ENCODE results near the gene DAZAP1. TPM values are rescaled to one million over a fixed set of nuclear protein-coding genes. Genes with fewer than 3 reads are reported as not detected.

DAZAP1 gene
- polyA plus RNA-seq, 1 of the 3 experiments (the other 2 are of a cell fraction): 54.3 TPM

DNA sequence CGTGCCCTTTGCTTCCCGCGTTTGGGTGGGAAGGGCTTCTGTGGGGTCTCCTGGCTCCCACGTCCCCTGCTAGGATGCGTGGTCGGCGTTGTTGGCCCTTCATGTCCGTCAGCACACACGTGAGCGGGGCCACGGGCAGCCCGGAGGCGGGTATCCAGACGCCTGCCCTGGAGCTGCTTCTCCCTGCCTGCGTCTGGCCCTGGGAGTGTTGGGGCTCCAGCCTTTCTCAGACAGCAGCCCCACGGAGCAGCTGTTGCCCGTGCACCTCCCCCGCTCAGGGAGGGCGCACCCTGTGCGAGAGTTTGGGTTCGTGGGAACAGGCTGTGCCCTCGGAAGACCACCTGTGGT is 14.5 kb downstream of the DAZAP1 start:
- POLR2A ChIA-PET: interaction anchor here (1.0 kb wide), 1 partner anchor 20 kb away, joined by 3 read pairs; no protein-coding TSS in a partner anchor
- WGBS (ENCODE audit: low lambda C conversion rate): 94% methylated on average over 3 of the region's 22 CpGs
- H3K27ac ChIP-seq (ENCODE audit: low read depth in 2 of 2, low read length in 1 of 2): no peak overlapping the region

DNA sequence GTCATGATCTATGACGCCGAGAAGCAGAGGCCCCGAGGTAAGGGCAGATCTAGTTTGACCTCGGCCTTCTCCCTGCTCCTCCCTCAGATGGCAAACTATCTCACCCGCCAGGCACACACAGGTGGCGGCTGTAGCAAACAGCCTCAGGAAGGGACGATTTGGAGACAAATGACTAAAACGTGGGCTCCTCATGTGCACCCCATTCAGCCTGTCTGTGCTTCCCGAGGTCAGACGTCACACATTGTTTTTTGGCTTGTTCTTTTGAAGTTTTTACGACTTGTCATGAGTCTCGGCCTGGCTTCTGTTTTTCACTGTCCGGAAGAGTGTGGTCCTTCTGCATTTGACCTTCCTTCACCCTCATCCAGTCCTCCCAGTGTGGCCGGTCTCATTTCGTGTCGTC is 15.0 kb downstream of the DAZAP1 start:
- Histone ChIP-seq H3K4me3 (ENCODE audit: low read depth in 2 of 2, low read length in 1 of 2) (no peak overlapping the region), H3K27me3 (ENCODE audit: insufficient read depth) (no peaks in the 10 kb centered on the region), H3K4me1 (ENCODE audit: control insufficient read depth in 1 of 2, insufficient read depth in 2 of 2, low read depth in 1 of 2, low read length in 1 of 2) (no peaks in the 10 kb centered on the region; a peak in 1 of 4 replicates), H2AFZ (ENCODE audit: low read depth) (no peak overlapping the region), H4K20me1 (ENCODE audit: insufficient read depth) (peaks cover 50% of the 10 kb centered on the region), H3F3A (replicated peaks; ENCODE audit: insufficient read depth) (no peaks in the 10 kb centered on the region), H3K27ac (ENCODE audit: low read depth in 2 of 2, low read length in 1 of 2) (no peak overlapping the region), H3K9me3 (no peaks in the 10 kb centered on the region), H3K9ac (no peak overlapping the region), H3K36me3 (replicated peaks in 1 of 2; ENCODE audit: control insufficient read depth in 1 of 2, insufficient read depth in 2 of 2, low read length in 1 of 2) (peaks cover 7 to 92% of the 10 kb centered on the region in 2 experiments), H3K79me2 (ENCODE audit: insufficient read depth) (peaks cover 58% of the 10 kb centered on the region), H3K9me2 (no peaks in the 10 kb centered on the region), H3K4me2 (no peak overlapping the region)
- POLR2A ChIA-PET: no interaction called here
- 88% methylated on average over 14 of the region's 16 CpGs for WGBS (ENCODE audit: low lambda C conversion rate)
- CTCF ChIA-PET: interaction anchor here (0.9 to 2.0 kb wide), 2 partner anchors 19 to 23 kb away, joined by 3 to 12 read pairs; no protein-coding TSS in a partner anchor
- no peak for DNase-seq
- TF ChIP-seq RFX5 (IDR thresholded peaks at IDR 0.05; ENCODE audit: low read length) (no peak), RCOR1 (IDR thresholded peaks at IDR 0.05; ENCODE audit: low read length) (no peak), SIN3A (IDR thresholded peaks at IDR 0.05; ENCODE audit: borderline replicate concordance, low read depth, low read length) (no peak), CHD2 (IDR thresholded peaks at IDR 0.05; ENCODE audit: low read length, partially characterized antibody) (no peak), GABPA (IDR thresholded peaks at IDR 0.05; ENCODE audit: low read depth) (no peak), SMC3 (IDR thresholded peaks at IDR 0.05; ENCODE audit: low read depth, low read length) (no peak), TEAD4 (IDR thresholded peaks at IDR 0.05; ENCODE audit: borderline replicate concordance, insufficient read depth) (no peak), TAF1 (IDR thresholded peaks at IDR 0.05; ENCODE audit: borderline replicate concordance, low read depth, low read length) (no peak), RAD21 (IDR thresholded peaks at IDR 0.05; ENCODE audit: low read length) (no peak), MEF2A (IDR thresholded peaks at IDR 0.05; ENCODE audit: borderline replicate concordance, low read depth) (no peak), EP300 (IDR thresholded peaks at IDR 0.05; ENCODE audit: borderline replicate concordance in 1 of 2, low read depth in 1 of 2, low read length in 1 of 2) (no peak), FOXM1 (IDR thresholded peaks at IDR 0.05; ENCODE audit: low read depth) (no peak)
- TF ChIP-seq, protein P1, sequence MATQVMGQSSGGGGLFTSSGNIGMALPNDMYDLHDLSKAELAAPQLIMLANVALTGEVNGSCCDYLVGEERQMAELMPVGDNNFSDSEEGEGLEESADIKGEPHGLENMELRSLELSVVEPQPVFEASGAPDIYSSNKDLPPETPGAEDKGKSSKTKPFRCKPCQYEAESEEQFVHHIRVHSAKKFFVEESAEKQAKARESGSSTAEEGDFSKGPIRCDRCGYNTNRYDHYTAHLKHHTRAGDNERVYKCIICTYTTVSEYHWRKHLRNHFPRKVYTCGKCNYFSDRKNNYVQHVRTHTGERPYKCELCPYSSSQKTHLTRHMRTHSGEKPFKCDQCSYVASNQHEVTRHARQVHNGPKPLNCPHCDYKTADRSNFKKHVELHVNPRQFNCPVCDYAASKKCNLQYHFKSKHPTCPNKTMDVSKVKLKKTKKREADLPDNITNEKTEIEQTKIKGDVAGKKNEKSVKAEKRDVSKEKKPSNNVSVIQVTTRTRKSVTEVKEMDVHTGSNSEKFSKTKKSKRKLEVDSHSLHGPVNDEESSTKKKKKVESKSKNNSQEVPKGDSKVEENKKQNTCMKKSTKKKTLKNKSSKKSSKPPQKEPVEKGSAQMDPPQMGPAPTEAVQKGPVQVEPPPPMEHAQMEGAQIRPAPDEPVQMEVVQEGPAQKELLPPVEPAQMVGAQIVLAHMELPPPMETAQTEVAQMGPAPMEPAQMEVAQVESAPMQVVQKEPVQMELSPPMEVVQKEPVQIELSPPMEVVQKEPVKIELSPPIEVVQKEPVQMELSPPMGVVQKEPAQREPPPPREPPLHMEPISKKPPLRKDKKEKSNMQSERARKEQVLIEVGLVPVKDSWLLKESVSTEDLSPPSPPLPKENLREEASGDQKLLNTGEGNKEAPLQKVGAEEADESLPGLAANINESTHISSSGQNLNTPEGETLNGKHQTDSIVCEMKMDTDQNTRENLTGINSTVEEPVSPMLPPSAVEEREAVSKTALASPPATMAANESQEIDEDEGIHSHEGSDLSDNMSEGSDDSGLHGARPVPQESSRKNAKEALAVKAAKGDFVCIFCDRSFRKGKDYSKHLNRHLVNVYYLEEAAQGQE (IDR thresholded peaks at IDR 0.05; ENCODE audit: low read depth, low read length): no peak
- TF ChIP-seq, protein P2, sequence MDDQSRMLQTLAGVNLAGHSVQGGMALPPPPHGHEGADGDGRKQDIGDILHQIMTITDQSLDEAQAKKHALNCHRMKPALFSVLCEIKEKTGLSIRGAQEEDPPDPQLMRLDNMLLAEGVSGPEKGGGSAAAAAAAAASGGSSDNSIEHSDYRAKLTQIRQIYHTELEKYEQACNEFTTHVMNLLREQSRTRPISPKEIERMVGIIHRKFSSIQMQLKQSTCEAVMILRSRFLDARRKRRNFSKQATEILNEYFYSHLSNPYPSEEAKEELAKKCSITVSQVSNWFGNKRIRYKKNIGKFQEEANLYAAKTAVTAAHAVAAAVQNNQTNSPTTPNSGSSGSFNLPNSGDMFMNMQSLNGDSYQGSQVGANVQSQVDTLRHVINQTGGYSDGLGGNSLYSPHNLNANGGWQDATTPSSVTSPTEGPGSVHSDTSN (IDR thresholded peaks at IDR 0.05): no peak
- TF ChIP-seq, protein P3, sequence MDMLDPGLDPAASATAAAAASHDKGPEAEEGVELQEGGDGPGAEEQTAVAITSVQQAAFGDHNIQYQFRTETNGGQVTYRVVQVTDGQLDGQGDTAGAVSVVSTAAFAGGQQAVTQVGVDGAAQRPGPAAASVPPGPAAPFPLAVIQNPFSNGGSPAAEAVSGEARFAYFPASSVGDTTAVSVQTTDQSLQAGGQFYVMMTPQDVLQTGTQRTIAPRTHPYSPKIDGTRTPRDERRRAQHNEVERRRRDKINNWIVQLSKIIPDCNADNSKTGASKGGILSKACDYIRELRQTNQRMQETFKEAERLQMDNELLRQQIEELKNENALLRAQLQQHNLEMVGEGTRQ (IDR thresholded peaks at IDR 0.05; ENCODE audit: borderline replicate concordance, low read depth, low read length): no peak

More for the DNA sequence above, 14.5 kb downstream of the DAZAP1 start:
- Histone ChIP-seq H3K4me3 (ENCODE audit: low read depth in 2 of 2, low read length in 1 of 2) (no peak overlapping the region), H4K20me1 (ENCODE audit: insufficient read depth) (peaks cover 52% of the 10 kb centered on the region), H3K9me2 (no peaks in the 10 kb centered on the region), H3K9me3 (no peaks in the 10 kb centered on the region), H3K9ac (no peak overlapping the region), H3K79me2 (ENCODE audit: insufficient read depth) (peaks cover 63% of the 10 kb centered on the region), H3K27me3 (ENCODE audit: insufficient read depth) (no peaks in the 10 kb centered on the region), H3K36me3 (replicated peaks in 1 of 2; ENCODE audit: control insufficient read depth in 1 of 2, insufficient read depth in 2 of 2, low read length in 1 of 2) (peaks cover 7 to 92% of the 10 kb centered on the region in 2 experiments), H2AFZ (ENCODE audit: low read depth) (no peak overlapping the region), H3K4me2 (no peak overlapping the region), H3K4me1 (ENCODE audit: control insufficient read depth in 1 of 2, insufficient read depth in 2 of 2, low read depth in 1 of 2, low read length in 1 of 2) (no peaks in the 10 kb centered on the region; a peak in 1 of 4 replicates), H3F3A (replicated peaks; ENCODE audit: insufficient read depth) (no peaks in the 10 kb centered on the region)
- CTCF ChIA-PET: interaction anchor here (2.0 kb wide), 1 partner anchor 23 kb away, joined by 12 read pairs; no protein-coding TSS in a partner anchor
- DNase-seq: no peak
- TF ChIP-seq, protein P2 (IDR thresholded peaks at IDR 0.05): no peak
- no peak for TF ChIP-seq SMC3 (IDR thresholded peaks at IDR 0.05; ENCODE audit: low read depth, low read length)
- TF ChIP-seq, protein P3 (IDR thresholded peaks at IDR 0.05; ENCODE audit: borderline replicate concordance, low read depth, low read length): no peak
- no peak for TF ChIP-seq GABPA (IDR thresholded peaks at IDR 0.05; ENCODE audit: low read depth)
- no peak for TF ChIP-seq FOXM1 (IDR thresholded peaks at IDR 0.05; ENCODE audit: low read depth)
- no peak for TF ChIP-seq ELF1 (IDR thresholded peaks at IDR 0.05)
- no peak for TF ChIP-seq GATA2 (CRISPR knock-in tag; IDR thresholded peaks at IDR 0.05)

All from SK-N-SH (cell line).